ENCODE results near the gene TANC2.

DNA sequence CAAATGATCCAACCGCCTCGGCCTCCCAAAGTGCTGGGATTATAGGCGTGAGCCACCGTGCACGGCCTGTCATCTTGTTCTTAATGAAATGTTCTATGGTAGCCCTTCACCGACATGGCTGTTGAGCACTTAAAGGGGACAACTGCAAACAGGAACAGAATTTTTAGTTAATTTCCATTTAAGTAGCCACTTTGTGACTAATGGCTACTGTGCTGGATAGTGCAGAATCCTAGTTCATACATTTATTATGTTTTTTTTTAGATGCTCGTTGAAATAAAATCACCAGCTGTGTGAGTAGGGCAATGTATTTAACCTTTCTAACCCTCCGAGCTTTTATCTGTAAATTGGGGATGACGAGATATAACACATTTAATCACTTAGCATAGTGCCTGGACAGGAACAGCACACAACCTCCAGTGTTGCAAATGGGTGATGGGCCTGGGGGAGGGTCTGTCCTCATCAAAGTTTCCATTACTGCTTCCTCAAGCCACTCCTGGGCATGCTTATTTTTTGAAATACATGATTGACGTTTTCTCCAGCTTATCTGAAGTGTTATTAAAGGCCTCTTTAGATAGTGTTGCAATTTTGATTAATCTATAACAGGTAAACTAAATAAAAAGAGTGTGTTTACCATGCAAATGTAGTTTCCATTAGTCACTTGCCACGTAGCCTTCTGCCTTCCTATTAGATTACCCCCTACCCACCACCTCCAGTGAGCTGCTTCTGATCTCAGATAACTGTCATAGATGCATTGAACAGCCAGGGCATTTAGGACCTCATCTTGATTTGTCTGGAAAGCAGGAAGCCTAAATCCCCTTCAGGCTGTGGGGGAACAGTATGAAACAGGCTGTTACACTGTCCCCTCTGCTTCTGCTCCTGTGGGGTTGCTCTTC is 42.5 kb upstream of the TANC2 start:
- TF ChIP-seq CTCF (IDR thresholded peaks at IDR 0.05) (no peak), POLR2A (IDR thresholded peaks at IDR 0.05) (no peak)

Measured in transverse colon (tissue), 3 donors.